ENCODE results near the gene SAMD8. TPM values are rescaled to one million over a fixed set of nuclear protein-coding genes. Genes with fewer than 3 reads are reported as not detected.
A peak's percentile ranks its signal among the peaks of the same experiment; 100 is the strongest.

The SAMD8 gene
- total and polyA plus RNA-seq, 8 donors, result 12.9 to 22.4 (median 14.2) TPM

DNA sequence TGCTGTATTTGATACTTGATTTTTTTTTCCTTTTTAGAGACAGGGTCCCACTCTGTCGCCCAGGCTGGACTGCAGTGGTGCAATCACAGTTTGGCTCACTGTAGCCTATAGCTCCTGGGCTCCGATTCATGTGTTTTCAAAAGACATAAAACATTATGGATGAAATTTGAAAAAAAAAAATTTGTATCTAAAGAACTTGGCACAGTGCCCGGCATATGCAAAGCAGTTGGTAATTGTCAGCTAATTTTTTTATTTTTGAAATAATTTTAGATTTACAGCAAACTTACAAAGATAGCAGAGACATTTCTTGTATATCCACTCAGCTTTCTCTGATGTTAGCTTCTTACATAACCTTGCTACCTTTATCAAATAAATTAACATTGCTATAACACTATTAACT lies 20.3 kb upstream of the SAMD8 start:
- intact Hi-C loops (cut with DNase I), result no loop called here
- H3K4me3 ChIP-seq, result no peak overlapping the region
- peak in 1 of 4 donors; percentile 23 for DNase-seq
- H3K27me3 ChIP-seq, result no peaks in the 10 kb centered on the region
- H3K4me1 ChIP-seq, result no peaks in the 10 kb centered on the region
- H3K36me3 ChIP-seq, result no peaks in the 10 kb centered on the region
- TF ChIP-seq, protein P1, sequence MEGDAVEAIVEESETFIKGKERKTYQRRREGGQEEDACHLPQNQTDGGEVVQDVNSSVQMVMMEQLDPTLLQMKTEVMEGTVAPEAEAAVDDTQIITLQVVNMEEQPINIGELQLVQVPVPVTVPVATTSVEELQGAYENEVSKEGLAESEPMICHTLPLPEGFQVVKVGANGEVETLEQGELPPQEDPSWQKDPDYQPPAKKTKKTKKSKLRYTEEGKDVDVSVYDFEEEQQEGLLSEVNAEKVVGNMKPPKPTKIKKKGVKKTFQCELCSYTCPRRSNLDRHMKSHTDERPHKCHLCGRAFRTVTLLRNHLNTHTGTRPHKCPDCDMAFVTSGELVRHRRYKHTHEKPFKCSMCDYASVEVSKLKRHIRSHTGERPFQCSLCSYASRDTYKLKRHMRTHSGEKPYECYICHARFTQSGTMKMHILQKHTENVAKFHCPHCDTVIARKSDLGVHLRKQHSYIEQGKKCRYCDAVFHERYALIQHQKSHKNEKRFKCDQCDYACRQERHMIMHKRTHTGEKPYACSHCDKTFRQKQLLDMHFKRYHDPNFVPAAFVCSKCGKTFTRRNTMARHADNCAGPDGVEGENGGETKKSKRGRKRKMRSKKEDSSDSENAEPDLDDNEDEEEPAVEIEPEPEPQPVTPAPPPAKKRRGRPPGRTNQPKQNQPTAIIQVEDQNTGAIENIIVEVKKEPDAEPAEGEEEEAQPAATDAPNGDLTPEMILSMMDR (IDR thresholded peaks at IDR 0.05), result no peak
- no peak overlapping the region for H3K27ac ChIP-seq
- ATAC-seq, result no peak
- no peaks in the 10 kb centered on the region for H3K9me3 ChIP-seq

DNA sequence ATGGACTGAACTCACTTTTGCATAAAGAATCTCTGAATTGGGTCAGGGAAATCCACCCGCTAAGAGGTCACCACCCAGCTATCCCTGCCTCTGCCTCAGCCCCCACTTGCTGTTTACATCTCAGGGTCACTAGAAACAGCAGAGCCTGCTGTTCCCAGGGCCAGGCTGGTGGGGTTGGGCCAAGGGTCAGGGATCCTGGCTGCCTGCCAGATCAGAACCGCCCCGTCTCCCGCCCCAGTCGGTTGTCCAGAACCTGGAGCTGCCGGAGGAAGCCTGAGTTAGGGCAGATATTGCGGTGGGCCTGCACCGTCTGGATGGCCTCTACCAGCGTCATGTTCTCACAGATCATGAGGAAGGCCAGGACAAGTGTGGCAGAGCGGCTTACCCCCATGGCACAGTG lies 17.0 kb upstream of the SAMD8 start:
- Histone ChIP-seq H3K9me3 (no peaks in the 10 kb centered on the region), H3K27me3 (no peaks in the 10 kb centered on the region), H3K36me3 (no peaks in the 10 kb centered on the region), H3K4me3 (no peak overlapping the region), H3K27ac (no peak overlapping the region), H3K4me1 (no peaks in the 10 kb centered on the region)
- intact Hi-C loops (cut with DNase I), result no loop called here
- no peak for ATAC-seq
- DNase-seq, result no peak
- TF ChIP-seq, protein P1 (IDR thresholded peaks at IDR 0.05), result no peak

DNA sequence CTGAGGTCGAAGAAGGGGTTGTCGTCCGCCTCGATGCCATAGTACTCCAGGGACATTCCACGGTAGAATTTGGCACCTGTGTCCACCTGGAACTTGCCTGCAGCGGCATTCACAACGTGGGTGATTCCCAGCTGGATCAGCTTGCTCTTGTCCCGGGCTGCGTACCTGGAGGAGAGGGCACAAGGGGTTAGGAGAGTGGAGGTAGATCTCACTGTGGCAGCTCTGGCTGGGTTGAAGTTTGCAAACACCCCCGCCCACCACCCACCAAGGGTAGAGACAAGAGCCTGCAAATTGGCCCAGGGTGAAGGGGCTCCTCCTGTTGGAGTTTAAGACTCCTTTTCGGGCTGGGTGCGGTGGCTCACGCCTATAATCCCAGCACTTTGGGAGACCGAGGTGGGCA lies 15.8 kb upstream of the SAMD8 start:
- Histone ChIP-seq H3K36me3 (no peaks in the 10 kb centered on the region), H3K27me3 (no peaks in the 10 kb centered on the region), H3K4me1 (peaks cover 0 to 7% of the 10 kb centered on the region in 2 donors), H3K4me3 (no peak overlapping the region), H3K27ac (no peak overlapping the region), H3K9me3 (no peaks in the 10 kb centered on the region)
- TF ChIP-seq, protein P1 (IDR thresholded peaks at IDR 0.05), result no peak
- DNase-seq (no peak), ATAC-seq (no peak)
- intact Hi-C loops (cut with DNase I), result loop anchor here in 1 of 2 donors (5.0 kb wide), 1 partner anchor 828 kb away; no protein-coding TSS in a partner anchor

GRCh38 chr10:75096749-75097148 lies 14.7 kb upstream of the SAMD8 start:
- H3K9me3 ChIP-seq, result no peaks in the 10 kb centered on the region
- no peaks in the 10 kb centered on the region for H3K27me3 ChIP-seq
- no peak for DNase-seq
- H3K4me3 ChIP-seq, result no peak overlapping the region
- TF ChIP-seq, protein P1 (IDR thresholded peaks at IDR 0.05), result no peak
- no peak overlapping the region for H3K27ac ChIP-seq
- peaks cover 0 to 7% of the 10 kb centered on the region in 2 donors for H3K4me1 ChIP-seq
- intact Hi-C loops (cut with DNase I), result loop anchor here in 1 of 2 donors (5.0 kb wide), 1 partner anchor 829 kb away; no protein-coding TSS in a partner anchor
- no peak for ATAC-seq
- no peaks in the 10 kb centered on the region for H3K36me3 ChIP-seq

DNA sequence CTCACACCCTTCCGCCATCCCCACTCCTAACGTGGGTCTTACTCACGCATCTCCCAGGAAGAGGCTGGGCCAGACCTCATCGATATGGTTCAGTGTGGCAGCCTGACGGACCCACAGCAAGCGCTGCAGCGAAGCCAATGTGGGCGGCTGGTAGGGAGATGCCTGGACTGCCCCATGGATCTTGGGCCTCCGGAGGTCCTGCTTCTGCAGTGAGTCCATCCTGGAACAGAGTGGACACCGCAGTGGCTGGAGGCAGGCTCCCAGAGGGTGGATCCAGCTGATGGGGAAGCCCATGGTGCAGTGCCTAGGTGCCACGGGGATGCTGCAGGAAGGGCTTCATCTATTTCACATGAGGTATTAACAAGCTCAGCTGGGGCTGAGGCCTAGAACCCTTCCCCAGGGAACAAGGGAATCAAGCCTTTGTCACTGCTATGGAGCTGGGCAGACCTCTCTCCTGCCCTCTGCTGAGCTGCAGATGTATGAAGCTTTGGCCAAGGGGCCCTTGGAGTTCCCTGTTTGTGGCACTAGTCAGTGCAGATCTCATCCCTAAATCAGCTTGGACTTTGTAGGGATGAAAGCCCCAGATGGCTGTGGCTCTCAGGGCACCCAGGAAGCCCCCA lies 13.7 kb upstream of the SAMD8 start:
- no peak overlapping the region for H3K4me3 ChIP-seq
- no peak overlapping the region for H3K27ac ChIP-seq
- H3K36me3 ChIP-seq, result no peaks in the 10 kb centered on the region
- H3K9me3 ChIP-seq, result no peaks in the 10 kb centered on the region
- intact Hi-C loops (cut with DNase I), result loop anchor here in 1 of 2 donors (5.0 kb wide), 1 partner anchor 830 kb away; no protein-coding TSS in a partner anchor
- peak in 1 of 4 donors; percentile 13 for DNase-seq
- ATAC-seq, result no peak
- TF ChIP-seq, protein P1 (IDR thresholded peaks at IDR 0.05), result no peak
- H3K4me1 ChIP-seq, result peaks cover 0 to 7% of the 10 kb centered on the region in 2 donors
- no peaks in the 10 kb centered on the region for H3K27me3 ChIP-seq

All from left lung (tissue), 10 donors.